ENCODE measurements around the gene TIMM29. TPM values are rescaled to one million over a fixed set of nuclear protein-coding genes. Genes with fewer than 3 reads are reported as not detected.

The TIMM29 gene
- total and polyA plus RNA-seq, 2 of the 13 experiments (the other 11 are each of a cell fraction or from before 2014, with no cell fraction given): 7.1 to 33.8 TPM

- no peak for TF ChIP-seq ZNF720 (CRISPR knock-in tag; IDR thresholded peaks at IDR 0.05)
- TF ChIP-seq MTA1 (CRISPR knock-in tag; IDR thresholded peaks at IDR 0.05; ENCODE audit: borderline replicate concordance): no peak
- peak; percentile 93 for TF ChIP-seq IRF2 (CRISPR knock-in tag; IDR thresholded peaks at IDR 0.05)
- TF ChIP-seq MTERF4 (CRISPR knock-in tag; IDR thresholded peaks at IDR 0.05): no peak
- TF ChIP-seq BRF2 (CRISPR knock-in tag; IDR thresholded peaks at IDR 0.05): peak; percentile 33; the same call in 1 of the 2 replicates
- TF ChIP-seq CBFB (CRISPR knock-in tag; IDR thresholded peaks at IDR 0.05): no peak
- TF ChIP-seq TMF1 (CRISPR knock-in tag; IDR thresholded peaks at IDR 0.05; ENCODE audit: low read depth): peak; percentile 49; the same call in 1 of the 2 replicates
- TF ChIP-seq IKZF5 (CRISPR knock-in tag; IDR thresholded peaks at IDR 0.05): peak; percentile 89
- 0 out of 2 replicates have a peak, but pooled peaks have one; percentile 27 for TF ChIP-seq EED (CRISPR knock-in tag; IDR thresholded peaks at IDR 0.05)
- no peak for TF ChIP-seq ELK4 (CRISPR knock-in tag; IDR thresholded peaks at IDR 0.05; ENCODE audit: borderline replicate concordance)
- no peak for TF ChIP-seq NONO (IDR thresholded peaks at IDR 0.05)
- peak; percentile 88 for TF ChIP-seq NONO (CRISPR knock-in tag; conservative IDR thresholded peaks at IDR 0.05)
- TF ChIP-seq ZNF138 (CRISPR knock-in tag; IDR thresholded peaks at IDR 0.05; ENCODE audit: low read depth): 0 out of 2 replicates have a peak, but pooled peaks have one; percentile 70
- peak; percentile 56 for TF ChIP-seq FOSL2 (CRISPR knock-in tag; IDR thresholded peaks at IDR 0.05)
- no peak for TF ChIP-seq ZNF484 (CRISPR knock-in tag; IDR thresholded peaks at IDR 0.05; ENCODE audit: borderline replicate concordance, low read depth)
- TF ChIP-seq ATF7 (IDR thresholded peaks at IDR 0.05): no peak
- TF ChIP-seq ATF7 (CRISPR knock-in tag; IDR thresholded peaks at IDR 0.05): peak; percentile 37; the same call in 1 of the 2 replicates
- TF ChIP-seq ZNF44 (CRISPR knock-in tag; IDR thresholded peaks at IDR 0.05): 0 out of 2 replicates have a peak, but pooled peaks have one; percentile 57
- TF ChIP-seq SIN3A (IDR thresholded peaks at IDR 0.05; ENCODE audit: borderline replicate concordance, low read depth, low read length): peak; percentile 71; the same call in 1 of the 2 replicates
- peak; percentile 71; the same call in 1 of the 2 replicates for TF ChIP-seq ZMAT3 (CRISPR knock-in tag; conservative IDR thresholded peaks at IDR 0.05)
- TF ChIP-seq ELF3 (CRISPR knock-in tag; IDR thresholded peaks at IDR 0.05): peak; percentile 83
- TF ChIP-seq NKX3-1 (CRISPR knock-in tag; IDR thresholded peaks at IDR 0.05): peak; percentile 64; the same call in 1 of the 2 replicates
- peak; percentile 61; the same call in 1 of the 2 replicates for TF ChIP-seq ETV5 (CRISPR knock-in tag; IDR thresholded peaks at IDR 0.05; ENCODE audit: borderline replicate concordance)
- no peak for TF ChIP-seq ATF5 (CRISPR knock-in tag; IDR thresholded peaks at IDR 0.05; ENCODE audit: low read depth)
- no peak for TF ChIP-seq RNF2 (conservative IDR thresholded peaks at IDR 0.05; ENCODE audit: low read depth)
- no peak for TF ChIP-seq ZNF589 (CRISPR knock-in tag; conservative IDR thresholded peaks at IDR 0.05)
Measured at GRCh38 chr19:10928563-10929401, at the start of gene TIMM29, which contains the start of gene YIPF2 (continued).

Data from HepG2 (cell line).